Measurements from ENCODE around the gene OR2A14. TPM values are rescaled to one million over a fixed set of nuclear protein-coding genes. Genes with fewer than 3 reads are reported as not detected.
"Not testable (repeated sequence)": the region's sequence is repeated elsewhere in the genome, so short reads cannot be mapped to it uniquely, and the experiment has no call there.

OR2A14 gene
- total RNA-seq, 1 experiment from 2014 or later: not detected

GRCh38 chr7:144127714-144128334 lies 4.8 kb downstream of the OR2A14 start:
- Histone ChIP-seq H3K9ac (ENCODE audit: extremely low read depth, insufficient read length, low read length) (no peak overlapping the region), H3K4me2 (ENCODE audit: insufficient read depth, insufficient read length, low read length) (no peak overlapping the region), H2BK120ac (ENCODE audit: low read depth, low read length, poor library complexity, severe bottlenecking) (no peak overlapping the region), H3K18ac (ENCODE audit: insufficient read length, low read depth, low read length) (no peak overlapping the region), H3K9me3 (ENCODE audit: control insufficient read depth, low read depth, low read length) (no peaks in the 10 kb centered on the region), H2AK5ac (ENCODE audit: insufficient read length, low read length) (no peak overlapping the region), H4K5ac (ENCODE audit: insufficient read length, low read depth, low read length) (no peak overlapping the region), H2BK12ac (ENCODE audit: insufficient read length, low read depth, low read length) (no peak overlapping the region), H4K91ac (ENCODE audit: insufficient read length, low read depth, low read length) (no peak overlapping the region), H3K14ac (ENCODE audit: insufficient read depth, low read length) (no peak overlapping the region), H3K23ac (ENCODE audit: insufficient read length, low read depth, low read length) (no peak overlapping the region), H3K23me2 (ENCODE audit: insufficient read length, low read depth, low read length, poor library complexity, severe bottlenecking) (no peaks in the 10 kb centered on the region), H2BK5ac (ENCODE audit: insufficient read length, low read length) (no peak overlapping the region), H3K56ac (ENCODE audit: insufficient read length, low read depth, low read length) (no peak overlapping the region), H3K4me1 (ENCODE audit: insufficient read depth, low read length) (no peaks in the 10 kb centered on the region), H4K20me1 (ENCODE audit: control insufficient read depth, insufficient read depth, insufficient read length) (no peaks in the 10 kb centered on the region), H3T11ph (ENCODE audit: low read length) (no peak overlapping the region), H3K79me1 (ENCODE audit: insufficient read depth, low read depth, low read length, poor library complexity, severe bottlenecking) (no peaks in the 10 kb centered on the region), H4K8ac (replicated peaks; ENCODE audit: insufficient read length, low read depth, low read length) (no peak overlapping the region), H3K79me2 (ENCODE audit: insufficient read depth, low read length) (no peaks in the 10 kb centered on the region), H3K27me3 (ENCODE audit: insufficient read depth, low read length) (no peaks in the 10 kb centered on the region), H2BK15ac (ENCODE audit: low read depth, low read length) (no peak overlapping the region), H2AFZ (ENCODE audit: low read length) (no peak overlapping the region), H2BK20ac (ENCODE audit: low read depth, low read length, poor library complexity, severe bottlenecking) (no peak overlapping the region), H3K4ac (ENCODE audit: low read depth, low read length) (no peak overlapping the region), H3K27ac (ENCODE audit: insufficient read length, low read depth, low read length) (no peak overlapping the region)
- no CpG with 5 or more reads among the region's 6 CpGs for WGBS (ENCODE audit: extremely low coverage, insufficient read length, low lambda C conversion rate)
- peak; percentile 94 for DNase-seq
- H3K36me3 Mint-ChIP-seq (ENCODE audit: insufficient read depth in 1 of 3, low read depth in 3 of 3): no peaks in the 10 kb centered on the region
- no peaks in the 10 kb centered on the region; the same call in 1 of the 2 replicates for H3K27me3 Mint-ChIP-seq (ENCODE audit: low read depth)
- H3K4me3 Mint-ChIP-seq: no peak overlapping the region
- H3K27ac Mint-ChIP-seq: no peak overlapping the region
- no peaks in the 10 kb centered on the region for H3K9me3 Mint-ChIP-seq
- no peaks in the 10 kb centered on the region for H3K4me1 Mint-ChIP-seq
- TF ChIP-seq CTCF (conservative IDR thresholded peaks at IDR 0.05): peak; percentile 96

GRCh38 chr7:144129601-144130000 lies 6.6 kb downstream of the OR2A14 start:
- not testable (repeated sequence) for H4K8ac ChIP-seq (replicated peaks; ENCODE audit: insufficient read length, low read depth, low read length); H4K5ac ChIP-seq (ENCODE audit: insufficient read length, low read depth, low read length); H2BK12ac ChIP-seq (ENCODE audit: insufficient read length, low read depth, low read length); H2AK5ac ChIP-seq (ENCODE audit: insufficient read length, low read length); H3K23ac ChIP-seq (ENCODE audit: insufficient read length, low read depth, low read length); H3K79me2 ChIP-seq (ENCODE audit: insufficient read depth, low read length); H3K4ac ChIP-seq (ENCODE audit: low read depth, low read length); H3K14ac ChIP-seq (ENCODE audit: insufficient read depth, low read length); H2AFZ ChIP-seq (ENCODE audit: low read length); H2BK15ac ChIP-seq (ENCODE audit: low read depth, low read length); H3K4me3 Mint-ChIP-seq; H3K9me3 ChIP-seq (ENCODE audit: control insufficient read depth, low read depth, low read length); H3K23me2 ChIP-seq (ENCODE audit: insufficient read length, low read depth, low read length, poor library complexity, severe bottlenecking); H4K91ac ChIP-seq (ENCODE audit: insufficient read length, low read depth, low read length); H3K27me3 Mint-ChIP-seq (ENCODE audit: low read depth); H3K4me2 ChIP-seq (ENCODE audit: insufficient read depth, insufficient read length, low read length); H3K4me1 ChIP-seq (ENCODE audit: insufficient read depth, low read length); H3K9ac ChIP-seq (ENCODE audit: extremely low read depth, insufficient read length, low read length); H3K36me3 Mint-ChIP-seq (ENCODE audit: insufficient read depth in 1 of 3, low read depth in 3 of 3); H2BK5ac ChIP-seq (ENCODE audit: insufficient read length, low read length); H3K56ac ChIP-seq (ENCODE audit: insufficient read length, low read depth, low read length); H3K4me1 Mint-ChIP-seq; H2BK120ac ChIP-seq (ENCODE audit: low read depth, low read length, poor library complexity, severe bottlenecking); H4K20me1 ChIP-seq (ENCODE audit: control insufficient read depth, insufficient read depth, insufficient read length); H3K27ac ChIP-seq (ENCODE audit: insufficient read length, low read depth, low read length); H3T11ph ChIP-seq (ENCODE audit: low read length); H2BK20ac ChIP-seq (ENCODE audit: low read depth, low read length, poor library complexity, severe bottlenecking); DNase-seq; H3K27me3 ChIP-seq (ENCODE audit: insufficient read depth, low read length); H3K18ac ChIP-seq (ENCODE audit: insufficient read length, low read depth, low read length); H3K79me1 ChIP-seq (ENCODE audit: insufficient read depth, low read depth, low read length, poor library complexity, severe bottlenecking); H3K9me3 Mint-ChIP-seq
- no CpG with 5 or more reads among the region's 9 CpGs for WGBS (ENCODE audit: extremely low coverage, insufficient read length, low lambda C conversion rate)
- H3K27ac Mint-ChIP-seq: 0 out of 7 replicates have a peak overlapping the region, but pooled peaks of 1 of the 3 experiments have one; percentile 4

Data from H9 (cell line).